ENCODE results near the gene RXFP3. TPM values are rescaled to one million over a fixed set of nuclear protein-coding genes. Genes with fewer than 3 reads are reported as not detected.
"Not testable (repeated sequence)": the region's sequence is repeated elsewhere in the genome, so short reads cannot be mapped to it uniquely, and the experiment has no call there.

RXFP3 gene
- total and polyA plus RNA-seq, 9 donors: 0.24 TPM; not detected in 8

DNA sequence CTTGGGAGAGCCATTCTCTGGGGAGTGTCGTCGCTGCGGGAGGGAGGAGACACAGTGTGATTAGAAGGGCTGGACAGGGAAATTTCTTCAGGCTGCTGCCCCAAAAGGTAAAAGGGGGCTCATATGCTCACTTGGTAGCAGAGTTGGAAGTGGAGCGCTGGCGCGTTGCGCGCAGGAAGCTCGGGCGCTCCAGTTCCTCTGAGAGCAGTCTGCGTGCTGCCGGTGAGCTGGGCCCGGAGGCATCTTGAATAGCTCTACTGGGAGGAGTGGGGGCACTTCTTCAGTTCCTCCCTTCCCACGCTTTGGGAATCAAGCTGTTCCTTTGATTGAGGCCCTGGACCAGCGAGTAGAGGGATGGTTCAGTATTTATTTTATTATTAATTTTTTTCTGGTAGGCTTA, 2.7 kb downstream of the RXFP3 start:
- Histone ChIP-seq H3K27ac (no peak overlapping the region), H3K4me3 (no peak overlapping the region), H3K9me3 (no peaks in the 10 kb centered on the region), H3K27me3 (no peaks in the 10 kb centered on the region), H3K36me3 (no peaks in the 10 kb centered on the region), H3K4me1 (ENCODE audit: insufficient read depth) (peaks cover 9% of the 10 kb centered on the region)
- intact Hi-C loops (cut with DNase I): loop anchor here in 1 of 4 donors (10.0 kb wide), 1 partner anchor 504 kb away; no protein-coding TSS in a partner anchor
- 28 to 43% (median 34%) methylated on average over 15 of the region's 15 CpGs for WGBS, 3 donors
- no peak for DNase-seq
- no peak for TF ChIP-seq POLR2A (IDR thresholded peaks at IDR 0.05)
- TF ChIP-seq, protein P1, sequence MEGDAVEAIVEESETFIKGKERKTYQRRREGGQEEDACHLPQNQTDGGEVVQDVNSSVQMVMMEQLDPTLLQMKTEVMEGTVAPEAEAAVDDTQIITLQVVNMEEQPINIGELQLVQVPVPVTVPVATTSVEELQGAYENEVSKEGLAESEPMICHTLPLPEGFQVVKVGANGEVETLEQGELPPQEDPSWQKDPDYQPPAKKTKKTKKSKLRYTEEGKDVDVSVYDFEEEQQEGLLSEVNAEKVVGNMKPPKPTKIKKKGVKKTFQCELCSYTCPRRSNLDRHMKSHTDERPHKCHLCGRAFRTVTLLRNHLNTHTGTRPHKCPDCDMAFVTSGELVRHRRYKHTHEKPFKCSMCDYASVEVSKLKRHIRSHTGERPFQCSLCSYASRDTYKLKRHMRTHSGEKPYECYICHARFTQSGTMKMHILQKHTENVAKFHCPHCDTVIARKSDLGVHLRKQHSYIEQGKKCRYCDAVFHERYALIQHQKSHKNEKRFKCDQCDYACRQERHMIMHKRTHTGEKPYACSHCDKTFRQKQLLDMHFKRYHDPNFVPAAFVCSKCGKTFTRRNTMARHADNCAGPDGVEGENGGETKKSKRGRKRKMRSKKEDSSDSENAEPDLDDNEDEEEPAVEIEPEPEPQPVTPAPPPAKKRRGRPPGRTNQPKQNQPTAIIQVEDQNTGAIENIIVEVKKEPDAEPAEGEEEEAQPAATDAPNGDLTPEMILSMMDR (IDR thresholded peaks at IDR 0.05): no peak
- no peak for TF ChIP-seq EP300 (IDR thresholded peaks at IDR 0.05)

DNA sequence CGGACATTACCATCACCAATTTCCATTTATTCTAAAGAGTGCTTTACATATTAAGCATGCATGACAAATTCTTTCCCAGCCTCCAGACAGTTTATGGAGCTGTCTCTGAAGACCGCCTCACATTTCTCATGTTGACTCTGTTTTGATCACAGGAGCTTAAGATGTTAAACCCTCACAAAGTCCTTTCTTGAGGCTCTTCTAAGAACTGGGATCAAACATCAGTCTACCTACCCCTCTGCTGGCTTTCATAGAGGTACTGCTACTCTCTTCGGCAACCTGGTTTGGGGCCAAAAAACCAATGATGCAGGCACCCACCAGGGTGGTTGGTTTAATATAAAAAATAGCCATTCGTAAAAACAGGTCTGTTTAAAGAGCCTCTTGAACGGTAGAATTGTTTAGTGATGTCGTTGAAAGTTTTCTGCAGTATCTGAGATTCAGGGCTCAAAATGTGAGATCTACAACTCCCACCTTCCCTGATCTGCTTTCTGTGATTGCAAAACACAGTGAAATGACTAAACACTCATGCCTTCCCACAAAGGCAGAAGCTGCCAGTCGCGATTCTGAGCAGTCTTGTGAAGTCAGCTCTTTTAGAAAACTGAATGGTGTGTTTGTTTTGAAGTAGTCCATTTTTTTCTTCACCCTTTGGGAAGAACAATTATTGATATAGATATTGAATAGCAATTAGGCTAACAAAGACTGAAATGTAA, 3.5 kb downstream of the RXFP3 start:
- Histone ChIP-seq H3K4me3 (no peak overlapping the region), H3K36me3 (no peaks in the 10 kb centered on the region), H3K27me3 (no peaks in the 10 kb centered on the region), H3K4me1 (ENCODE audit: insufficient read depth) (peaks cover 9% of the 10 kb centered on the region), H3K9me3 (no peaks in the 10 kb centered on the region), H3K27ac (no peak overlapping the region)
- TF ChIP-seq POLR2A (IDR thresholded peaks at IDR 0.05): no peak
- TF ChIP-seq, protein P1 (IDR thresholded peaks at IDR 0.05): no peak
- TF ChIP-seq EP300 (IDR thresholded peaks at IDR 0.05): no peak
- no peak for DNase-seq
- WGBS, 3 donors: 77 to 83% (median 83%) methylated on average over 8 of the region's 8 CpGs
- intact Hi-C loops (cut with DNase I): loop anchor here in 1 of 4 donors (10.0 kb wide), 1 partner anchor 505 kb away; no protein-coding TSS in a partner anchor

DNA sequence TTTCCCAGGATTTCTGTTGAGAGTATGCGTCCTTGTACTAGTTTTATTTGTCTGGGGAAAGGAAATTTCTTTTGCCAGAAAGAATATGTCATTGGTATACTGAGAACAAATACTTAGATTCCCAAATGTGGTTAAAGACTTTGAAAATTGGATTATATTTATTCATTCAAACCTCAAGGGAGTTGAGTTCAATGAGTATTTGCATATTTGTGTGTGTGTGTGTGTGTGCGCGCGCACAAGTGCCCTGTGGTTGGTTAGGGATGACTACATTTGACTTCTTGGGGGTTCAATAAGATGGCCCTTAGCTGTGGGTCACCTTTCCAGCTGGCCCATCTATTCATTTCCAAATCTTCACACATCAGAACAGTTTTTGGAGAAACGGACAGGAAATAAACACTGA, 4.9 kb downstream of the RXFP3 start:
- no peaks in the 10 kb centered on the region for H3K36me3 ChIP-seq
- no peak overlapping the region for H3K27ac ChIP-seq
- H3K27me3 ChIP-seq: no peaks in the 10 kb centered on the region
- intact Hi-C loops (cut with DNase I): no loop called here
- no peak for DNase-seq
- H3K9me3 ChIP-seq: no peaks in the 10 kb centered on the region
- WGBS, 3 donors: 82 to 87% (median 83%) methylated on average over 5 of the region's 5 CpGs
- TF ChIP-seq, protein P1 (IDR thresholded peaks at IDR 0.05): no peak
- TF ChIP-seq POLR2A (IDR thresholded peaks at IDR 0.05) (no peak), EP300 (IDR thresholded peaks at IDR 0.05) (no peak)
- peaks cover 9% of the 10 kb centered on the region for H3K4me1 ChIP-seq (ENCODE audit: insufficient read depth)
- H3K4me3 ChIP-seq: no peak overlapping the region

DNA sequence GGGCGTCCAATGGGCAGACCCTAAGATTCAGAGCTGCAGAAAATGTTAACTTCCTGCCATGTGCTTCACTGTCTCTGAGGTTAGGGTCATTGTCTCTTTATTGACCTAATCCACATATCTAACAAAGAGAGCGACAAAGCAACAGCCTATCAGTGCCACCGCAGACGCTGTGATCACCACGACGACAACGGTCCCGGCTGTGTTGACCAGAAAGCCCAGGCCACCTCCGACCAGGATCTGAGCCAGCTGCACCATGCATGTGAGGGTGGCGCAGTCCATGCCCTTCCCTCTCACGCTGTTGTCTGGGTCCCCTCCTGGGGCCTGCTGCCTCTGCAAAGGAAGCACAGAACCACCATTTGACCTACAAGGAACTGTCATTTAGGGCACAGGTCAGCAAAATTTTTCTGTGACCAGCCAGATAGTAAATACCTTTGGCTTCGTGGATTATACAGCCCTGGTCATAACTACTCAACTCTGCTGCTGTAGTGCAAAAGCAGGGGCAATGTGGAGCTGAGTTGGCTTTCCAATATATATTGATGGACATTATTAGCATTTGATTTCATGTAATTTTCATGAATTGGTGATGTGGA, 8.5 kb downstream of the RXFP3 start:
- DNase-seq: no peak
- Histone ChIP-seq H3K4me1 (ENCODE audit: insufficient read depth) (no peaks in the 10 kb centered on the region), H3K27ac (no peak overlapping the region), H3K9me3 (no peaks in the 10 kb centered on the region), H3K36me3 (no peaks in the 10 kb centered on the region), H3K4me3 (no peak overlapping the region), H3K27me3 (no peaks in the 10 kb centered on the region)
- TF ChIP-seq POLR2A (IDR thresholded peaks at IDR 0.05): no peak
- TF ChIP-seq EP300 (IDR thresholded peaks at IDR 0.05): no peak
- TF ChIP-seq, protein P1 (IDR thresholded peaks at IDR 0.05): no peak
- 87 to 89% (median 89%) methylated on average over 12 of the region's 12 CpGs for WGBS, 3 donors
- intact Hi-C loops (cut with DNase I): no loop called here

DNA sequence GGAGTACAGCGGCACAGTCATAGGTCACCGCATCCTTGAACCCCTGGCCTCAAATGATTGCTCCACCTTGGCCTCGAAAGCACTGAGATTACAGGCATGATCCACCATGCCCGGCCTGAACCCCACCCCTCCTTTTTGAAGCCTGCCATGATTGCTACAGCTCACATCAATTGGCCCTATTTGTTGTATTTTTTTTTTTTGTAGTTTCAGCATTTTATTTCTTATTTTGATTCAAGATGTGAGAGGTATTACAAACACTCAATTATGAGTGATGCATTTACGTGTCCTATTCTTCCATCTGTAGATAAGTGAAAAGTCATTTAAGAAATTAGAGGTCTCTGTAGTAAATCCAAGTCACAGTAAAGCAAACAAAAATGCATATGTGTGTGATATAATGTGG, 16.0 kb downstream of the RXFP3 start:
- H3K27me3 ChIP-seq; H3K4me1 ChIP-seq (ENCODE audit: insufficient read depth); intact Hi-C loops (cut with DNase I); DNase-seq; H3K27ac ChIP-seq; H3K4me3 ChIP-seq; H3K9me3 ChIP-seq; H3K36me3 ChIP-seq: not testable (repeated sequence)
- 71 to 75% (median 72%) methylated on average over 5 of the region's 5 CpGs for WGBS, 3 donors

All from ovary (tissue), 9 donors.